ENCODE measurements around the gene NOSIP.

The NOSIP gene

DNA sequence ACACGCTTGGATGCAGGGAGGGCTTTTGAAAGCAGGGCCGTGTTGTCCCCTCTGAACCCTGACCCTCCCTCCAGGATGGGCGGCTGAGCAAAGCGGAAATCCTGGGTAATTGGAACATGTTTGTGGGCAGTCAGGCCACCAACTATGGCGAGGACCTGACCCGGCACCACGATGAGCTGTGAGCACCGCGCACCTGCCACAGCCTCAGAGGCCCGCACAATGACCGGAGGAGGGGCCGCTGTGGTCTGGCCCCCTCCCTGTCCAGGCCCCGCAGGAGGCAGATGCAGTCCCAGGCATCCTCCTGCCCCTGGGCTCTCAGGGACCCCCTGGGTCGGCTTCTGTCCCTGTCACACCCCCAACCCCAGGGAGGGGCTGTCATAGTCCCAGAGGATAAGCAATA lies 37.3 kb downstream of the NOSIP start:
- DNase-seq, result no peak

DNA sequence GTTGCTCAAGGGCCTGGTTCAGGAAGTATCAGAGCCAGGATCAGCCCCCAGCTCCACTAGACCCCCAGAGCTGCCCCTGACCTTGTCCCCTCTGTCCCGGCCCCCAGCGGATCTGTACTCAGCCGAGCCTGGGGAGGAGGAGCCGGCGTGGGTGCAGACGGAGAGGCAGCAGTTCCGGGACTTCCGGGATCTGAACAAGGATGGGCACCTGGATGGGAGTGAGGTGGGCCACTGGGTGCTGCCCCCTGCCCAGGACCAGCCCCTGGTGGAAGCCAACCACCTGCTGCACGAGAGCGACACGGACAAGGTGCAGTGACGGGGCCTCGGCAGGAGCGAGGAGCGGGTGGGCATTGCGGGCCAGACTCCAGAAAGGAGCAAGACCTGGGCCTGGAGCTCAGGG lies 37.9 kb downstream of the NOSIP start:
- DNase-seq, result no peak

DNA sequence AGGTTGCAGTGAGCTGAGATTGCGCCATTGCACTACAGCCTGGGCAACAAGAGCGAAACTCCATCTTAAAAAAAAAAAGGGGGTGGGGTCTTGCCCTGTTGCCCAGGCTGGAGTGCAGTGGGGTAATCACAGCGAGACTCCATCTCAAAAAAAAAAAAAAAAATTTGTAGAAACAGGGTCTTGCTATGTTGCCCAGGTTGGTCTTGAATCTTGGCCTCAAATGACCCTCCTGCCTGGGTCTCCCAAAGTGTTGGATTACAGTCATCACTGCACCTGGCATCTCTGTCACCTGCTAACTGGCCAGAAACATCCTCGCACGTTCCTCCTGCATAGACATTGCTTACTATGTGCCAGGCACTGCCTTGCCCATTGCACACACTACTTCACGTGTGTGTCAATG lies 38.4 kb downstream of the NOSIP start:
- no peak for DNase-seq

DNA sequence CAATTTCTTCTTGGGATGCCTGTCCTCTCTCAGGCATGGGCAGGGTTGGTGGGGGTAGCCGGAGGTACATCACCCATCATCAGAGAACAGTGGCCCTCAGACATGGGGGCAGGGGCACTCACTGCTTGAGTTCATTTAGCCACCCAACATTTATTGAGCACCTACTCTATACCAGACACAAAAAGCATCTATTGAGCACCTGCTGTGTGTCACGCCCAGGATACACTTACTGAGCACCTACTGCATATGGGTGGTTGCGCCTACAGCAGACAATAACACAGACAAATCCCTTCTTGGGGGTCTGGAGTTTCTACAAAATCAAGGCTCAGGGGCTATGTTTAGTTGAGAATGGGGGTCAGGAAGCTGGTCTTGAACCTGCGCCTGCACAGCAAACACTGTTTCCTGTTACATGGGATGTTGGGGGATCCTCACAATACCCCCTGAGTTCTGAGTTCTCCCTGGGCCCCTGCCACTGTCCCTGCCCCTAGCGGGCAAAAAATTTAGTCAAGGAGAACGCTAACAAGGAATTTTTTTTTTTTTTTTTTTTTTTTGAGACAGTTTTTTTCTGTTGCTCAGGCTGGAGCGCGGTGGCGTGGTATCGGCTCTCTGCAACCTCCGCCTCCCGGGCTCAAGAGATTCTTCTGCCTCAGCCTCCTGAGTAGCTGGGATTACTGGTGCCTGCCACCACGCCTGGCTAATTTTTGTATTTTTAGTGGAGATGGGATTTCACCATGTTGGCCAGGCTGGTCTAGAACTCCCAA lies 41.0 kb downstream of the NOSIP start:
- DNase-seq, result no peak

DNA sequence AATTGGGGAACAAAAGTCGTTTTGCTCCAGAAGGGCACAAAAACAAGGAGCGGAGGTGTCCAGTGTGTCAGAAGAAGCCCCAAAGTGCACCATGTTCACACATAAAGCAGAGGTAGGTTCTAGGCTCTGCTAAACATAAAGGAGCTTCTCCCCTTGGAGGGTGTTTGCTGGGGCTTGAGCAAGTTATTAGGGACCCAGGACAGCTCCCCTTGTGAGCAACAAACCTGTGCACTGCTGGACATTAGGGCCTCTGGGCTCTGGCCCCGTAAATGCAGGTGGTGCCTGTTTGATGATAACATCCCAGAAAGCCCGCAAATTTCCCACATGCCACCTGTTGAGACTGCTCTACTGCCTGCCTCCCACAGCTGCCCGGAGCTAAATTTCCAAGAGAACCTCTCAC lies 41.7 kb downstream of the NOSIP start:
- no peak for DNase-seq

DNA sequence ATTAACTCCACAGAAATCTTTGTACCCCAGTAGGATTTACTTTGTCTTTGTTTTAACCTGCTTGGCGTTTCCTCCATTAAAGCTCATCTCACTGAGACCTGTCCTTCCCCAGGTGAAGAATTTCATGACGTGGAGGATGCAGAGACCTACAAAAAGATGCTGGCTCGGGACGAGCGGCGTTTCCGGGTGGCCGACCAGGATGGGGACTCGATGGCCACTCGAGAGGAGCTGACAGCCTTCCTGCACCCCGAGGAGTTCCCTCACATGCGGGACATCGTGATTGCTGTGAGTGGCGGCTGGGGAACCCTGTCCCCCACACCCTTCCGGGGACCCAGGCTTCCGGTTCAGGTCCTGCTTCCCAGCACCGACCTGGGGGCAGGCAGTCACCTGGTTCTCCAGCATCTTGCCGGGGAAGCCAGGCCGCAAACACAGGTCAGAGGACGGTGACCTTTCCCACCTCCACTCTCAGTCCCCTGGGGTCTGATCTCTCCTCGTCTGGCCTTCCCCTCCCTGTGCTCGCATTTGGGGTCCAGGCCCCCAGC lies 43.4 kb downstream of the NOSIP start:
- no peak for DNase-seq

DNA sequence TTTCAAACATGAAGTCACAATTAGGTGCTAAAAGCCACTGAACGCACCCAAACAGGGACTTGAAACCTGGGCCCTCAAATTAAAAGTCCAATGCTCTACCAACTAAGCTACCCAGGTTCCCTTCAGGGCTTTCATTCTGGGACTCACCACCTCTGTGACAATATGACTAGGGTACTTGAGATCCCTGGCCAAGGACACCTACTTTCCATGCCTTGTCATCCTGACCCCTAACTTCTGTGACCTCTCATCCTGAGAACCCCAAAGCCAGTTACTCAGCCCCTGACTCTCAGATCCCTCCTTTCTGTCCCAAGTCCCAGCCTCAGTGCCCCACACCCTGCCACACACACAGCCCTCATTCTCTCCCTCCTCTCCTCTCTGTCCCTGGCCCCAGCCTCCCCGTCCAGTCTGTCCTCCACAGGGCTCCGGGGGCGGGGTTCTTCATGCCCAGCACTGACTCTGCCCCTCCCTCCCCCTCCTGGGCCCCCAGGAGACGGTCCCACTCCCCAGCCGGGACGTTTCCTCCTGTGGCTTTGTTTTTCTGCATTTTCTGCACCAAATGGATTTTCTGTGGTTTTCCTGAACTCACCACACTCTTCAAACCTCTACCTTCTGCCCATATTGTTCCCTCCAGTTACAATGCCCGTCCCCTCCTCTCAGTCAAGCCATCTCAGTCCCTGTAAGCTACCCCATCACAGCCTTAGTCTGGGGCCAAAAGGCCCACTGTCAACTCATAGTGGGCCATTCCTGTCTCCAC lies 45.5 kb downstream of the NOSIP start:
- DNase-seq, result no peak

DNA sequence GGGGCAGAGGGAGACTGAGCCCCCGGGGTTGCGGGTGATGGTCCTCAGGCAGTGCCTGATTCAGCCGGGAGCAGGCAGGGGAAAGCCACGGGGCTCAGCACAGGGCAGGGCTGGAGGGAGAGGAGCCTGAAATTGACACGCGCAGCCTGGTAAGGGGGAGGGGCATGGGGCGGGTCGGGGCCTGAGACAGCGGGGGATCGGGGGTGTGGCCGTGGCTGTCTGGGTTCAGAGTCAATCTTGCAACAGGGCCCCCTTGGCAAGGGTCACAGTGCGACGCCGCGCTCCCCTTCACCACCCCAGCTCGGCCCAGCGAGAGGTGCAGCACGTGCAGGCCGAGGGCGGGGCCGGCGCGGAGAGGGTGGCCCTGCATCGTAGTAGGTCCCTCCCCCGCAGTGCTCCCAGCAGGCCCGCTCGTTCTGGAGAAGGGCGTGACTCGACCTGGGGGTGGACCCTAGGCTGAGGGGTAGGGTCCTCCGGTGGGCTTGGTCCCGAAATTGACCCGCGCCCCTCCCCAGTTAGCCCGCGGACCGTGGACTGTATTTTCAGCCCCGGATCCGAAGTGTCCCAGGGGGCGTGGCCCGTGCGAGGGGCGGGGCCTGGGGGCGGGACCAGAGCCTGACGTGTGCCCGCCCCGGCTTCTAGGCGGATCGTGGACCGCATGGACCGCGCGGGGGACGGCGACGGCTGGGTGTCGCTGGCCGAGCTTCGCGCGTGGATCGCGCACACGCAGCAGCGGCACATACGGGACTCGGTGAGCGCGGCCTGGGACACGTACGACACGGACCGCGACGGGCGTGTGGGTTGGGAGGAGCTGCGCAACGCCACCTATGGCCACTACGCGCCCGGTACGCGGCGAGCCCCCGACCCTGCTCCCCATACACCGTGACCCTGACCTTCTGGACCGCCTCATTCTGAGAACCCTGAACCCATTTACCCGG lies 46.5 kb downstream of the NOSIP start:
- peak; percentile 75 for DNase-seq

DNA sequence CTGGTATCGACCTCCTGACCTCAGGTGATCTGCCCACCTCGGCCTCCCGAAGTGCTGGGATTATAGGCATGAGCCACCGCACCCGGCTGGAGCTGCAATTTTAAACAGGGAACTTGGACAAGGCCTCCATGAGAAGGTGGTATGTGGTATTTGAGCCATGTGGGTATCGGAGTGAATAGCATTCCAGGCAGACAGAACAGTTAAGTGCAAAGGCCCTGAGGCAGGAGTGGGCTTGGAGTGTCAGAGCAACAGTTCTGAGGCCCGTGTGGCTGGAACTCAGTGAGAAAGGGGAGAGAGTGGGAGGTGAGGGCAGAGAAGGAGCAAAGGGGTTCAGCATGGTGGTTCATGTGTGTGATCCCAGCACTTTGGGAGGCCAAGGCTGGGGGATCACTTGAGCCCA lies 49.6 kb downstream of the NOSIP start:
- no peak for DNase-seq

DNA sequence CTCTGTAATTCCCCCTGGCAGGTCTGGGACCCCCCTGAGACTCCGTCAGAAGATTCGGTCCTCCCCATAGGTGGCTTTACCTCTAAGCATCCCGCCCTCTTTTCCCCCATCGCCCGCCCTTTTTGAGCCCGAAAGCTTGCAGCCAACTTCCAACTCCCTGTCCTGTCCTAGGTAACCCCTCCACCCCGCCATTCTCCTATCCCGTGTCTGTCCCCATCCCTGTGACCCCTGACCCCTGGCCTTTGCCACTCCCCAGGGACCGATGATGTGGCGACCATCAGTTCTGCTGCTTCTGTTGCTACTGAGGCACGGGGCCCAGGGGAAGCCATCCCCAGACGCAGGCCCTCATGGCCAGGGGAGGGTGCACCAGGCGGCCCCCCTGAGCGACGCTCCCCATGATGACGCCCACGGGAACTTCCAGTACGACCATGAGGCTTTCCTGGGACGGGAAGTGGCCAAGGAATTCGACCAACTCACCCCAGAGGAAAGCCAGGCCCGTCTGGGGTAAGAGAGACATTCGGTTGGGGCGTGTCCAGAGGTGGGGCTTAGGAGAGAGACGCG lies 52.1 kb downstream of the NOSIP start:
- DNase-seq, result no peak

DNA sequence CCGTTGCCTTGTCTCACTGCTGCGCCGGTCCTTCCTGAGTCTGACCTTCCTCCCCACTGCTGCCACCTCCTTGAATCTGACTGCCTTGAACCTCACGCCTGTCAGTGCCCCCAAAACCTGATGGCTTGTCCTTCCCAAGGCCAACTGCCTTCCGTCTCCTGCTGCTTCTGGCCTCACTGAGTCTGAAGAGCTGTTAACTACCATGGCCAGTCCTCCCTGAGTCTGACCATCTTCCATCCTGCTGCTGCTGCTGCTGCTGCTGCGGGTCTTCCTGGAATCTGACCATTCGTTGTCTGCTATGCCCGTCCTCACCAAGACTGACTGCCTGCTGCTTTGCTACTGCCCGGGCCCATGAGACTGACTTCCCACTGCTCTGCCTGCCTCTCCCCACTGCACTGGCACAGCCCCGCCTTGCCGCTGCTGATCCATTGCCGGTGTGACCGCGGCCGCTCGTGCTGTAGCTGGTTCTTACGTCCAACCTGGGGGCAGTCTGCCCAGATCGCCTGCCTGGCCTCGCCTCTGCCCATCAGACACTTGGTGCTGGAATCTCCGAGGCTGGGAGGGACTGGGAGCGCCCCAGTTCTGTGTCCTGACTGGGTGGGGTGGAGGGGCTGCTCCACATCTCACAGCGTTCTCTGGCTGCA lies 55.4 kb downstream of the NOSIP start:
- DNase-seq, result no peak

DNA sequence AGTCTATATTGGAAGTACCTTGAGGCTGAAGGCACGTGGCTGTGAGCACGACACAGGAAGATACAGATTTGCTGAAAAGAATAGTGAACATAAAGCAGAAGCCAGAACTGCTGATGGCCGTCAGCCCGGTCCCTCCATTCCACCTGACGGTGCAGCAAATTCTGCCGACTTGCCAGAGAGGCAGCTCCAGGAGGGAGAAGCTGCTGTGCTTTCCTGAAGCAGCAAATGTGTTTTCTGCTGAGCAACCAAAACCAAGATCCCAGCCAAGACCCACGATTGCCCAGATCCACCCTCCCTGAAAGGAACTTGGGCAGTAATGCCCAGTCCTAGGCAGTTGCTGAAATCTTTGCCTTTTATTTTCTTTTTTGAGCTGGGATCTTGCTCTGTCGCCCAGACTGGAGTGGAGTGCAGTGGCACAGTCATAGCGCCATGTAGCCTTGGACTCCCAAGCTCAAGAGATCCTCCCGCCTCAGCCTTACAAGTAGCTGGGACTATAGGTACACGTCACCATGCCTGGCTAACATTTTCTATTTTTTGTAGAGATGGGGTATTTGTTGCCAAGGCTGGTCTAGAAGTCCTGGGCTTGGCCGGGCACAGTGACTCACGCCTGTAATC lies 59.5 kb downstream of the NOSIP start:
- no peak for DNase-seq

DNA sequence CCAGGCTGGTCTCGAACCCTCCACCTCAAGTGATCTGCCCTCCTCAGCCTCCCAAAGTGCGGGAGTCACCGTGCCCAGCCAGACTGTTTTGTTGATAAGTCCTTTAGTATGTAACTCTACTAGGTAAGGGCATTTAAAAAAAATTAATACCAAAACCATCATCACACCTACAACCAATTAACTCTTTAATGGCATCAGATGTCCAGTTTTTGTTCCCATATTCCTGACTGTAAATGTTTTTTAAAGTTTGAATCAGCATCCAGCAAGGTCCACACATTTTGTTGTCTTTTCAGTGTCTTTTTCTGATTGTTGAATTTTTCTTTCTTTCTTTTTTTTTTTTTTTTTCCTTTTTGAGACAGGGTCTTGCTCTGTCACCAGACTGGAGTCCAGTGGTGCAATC lies 62.3 kb downstream of the NOSIP start:
- no peak for DNase-seq

DNA sequence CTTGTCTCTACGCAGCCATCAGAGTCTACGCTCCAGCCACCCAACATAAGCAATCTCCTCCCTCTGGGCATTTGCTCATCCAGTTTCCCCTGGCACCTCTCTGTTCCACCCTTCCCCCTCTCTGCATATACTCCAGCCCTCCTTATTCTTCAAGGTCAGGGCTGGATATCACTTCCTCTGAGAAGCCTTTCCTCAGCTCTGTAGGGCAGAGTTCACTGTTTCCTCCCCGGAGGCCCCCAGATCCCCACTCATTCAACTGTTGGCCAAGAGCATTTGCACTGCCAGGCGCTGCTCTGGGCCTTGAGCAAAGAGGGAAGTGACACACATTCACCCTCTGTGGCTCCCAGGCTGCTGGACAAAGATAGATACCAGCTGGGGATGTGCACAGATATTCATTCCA lies 64.6 kb downstream of the NOSIP start:
- DNase-seq, result no peak

DNA sequence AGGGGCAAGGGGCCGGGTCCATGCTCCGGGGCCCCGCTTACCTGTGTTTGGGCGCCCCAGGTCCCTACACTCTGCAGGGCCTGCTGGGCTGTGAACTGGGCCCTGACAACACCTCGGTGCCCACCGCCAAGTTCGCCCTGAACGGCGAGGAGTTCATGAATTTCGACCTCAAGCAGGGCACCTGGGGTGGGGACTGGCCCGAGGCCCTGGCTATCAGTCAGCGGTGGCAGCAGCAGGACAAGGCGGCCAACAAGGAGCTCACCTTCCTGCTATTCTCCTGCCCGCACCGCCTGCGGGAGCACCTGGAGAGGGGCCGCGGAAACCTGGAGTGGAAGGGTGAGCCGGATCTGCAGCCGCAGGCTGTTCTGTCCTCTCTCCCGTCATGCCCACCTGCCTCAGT lies 66.2 kb downstream of the NOSIP start:
- no peak for DNase-seq

DNA sequence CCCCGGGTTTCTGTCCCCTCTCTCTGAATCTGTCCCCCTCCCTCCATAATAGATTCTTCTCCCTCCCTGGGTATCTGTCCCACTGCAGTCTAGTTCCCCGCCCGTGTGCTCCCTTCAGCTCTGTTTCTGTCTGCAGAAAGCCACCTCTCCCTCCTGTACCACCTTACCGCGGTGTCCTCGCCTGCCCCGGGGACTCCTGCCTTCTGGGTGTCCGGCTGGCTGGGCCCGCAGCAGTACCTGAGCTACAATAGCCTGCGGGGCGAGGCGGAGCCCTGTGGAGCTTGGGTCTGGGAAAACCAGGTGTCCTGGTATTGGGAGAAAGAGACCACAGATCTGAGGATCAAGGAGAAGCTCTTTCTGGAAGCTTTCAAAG lies 66.6 kb downstream of the NOSIP start:
- no peak for DNase-seq

DNA sequence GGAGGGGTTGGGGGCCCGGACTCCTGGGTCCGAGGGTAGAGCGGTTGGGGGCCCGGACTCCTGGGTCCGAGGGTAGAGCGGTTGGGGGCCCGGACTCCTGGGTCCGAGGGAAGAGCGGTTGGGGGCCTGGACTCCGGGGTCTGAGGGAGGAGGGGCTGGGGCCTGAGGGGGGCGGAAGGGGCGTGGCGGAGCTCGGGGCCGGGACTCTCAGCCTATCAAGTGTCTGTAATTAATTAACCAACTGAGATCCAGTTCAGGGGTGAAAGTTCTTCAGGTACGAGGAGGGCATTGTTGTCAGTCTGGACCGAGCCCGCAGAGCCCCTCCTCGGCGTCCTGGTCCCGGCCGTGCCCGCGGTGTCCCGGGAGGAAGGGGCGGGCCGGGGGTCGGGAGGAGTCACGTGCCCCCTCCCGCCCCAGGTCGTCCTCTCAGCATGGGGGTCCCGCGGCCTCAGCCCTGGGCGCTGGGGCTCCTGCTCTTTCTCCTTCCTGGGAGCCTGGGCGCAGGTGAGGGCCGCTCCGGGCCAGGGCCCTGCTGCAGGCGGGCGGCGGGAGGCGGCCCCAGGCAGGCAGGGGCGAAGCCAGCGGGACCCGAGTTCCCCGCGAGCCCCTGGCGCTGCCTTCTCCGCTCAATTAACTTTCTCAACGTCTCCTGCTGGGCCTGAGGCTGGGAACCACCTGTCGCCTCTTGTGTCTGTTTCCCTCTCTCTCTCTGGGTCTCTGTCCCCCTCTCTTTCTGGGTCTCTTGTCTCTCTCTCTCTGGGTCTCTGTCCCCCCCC lies 67.2 kb downstream of the NOSIP start:
- peak; percentile 35 for DNase-seq

DNA sequence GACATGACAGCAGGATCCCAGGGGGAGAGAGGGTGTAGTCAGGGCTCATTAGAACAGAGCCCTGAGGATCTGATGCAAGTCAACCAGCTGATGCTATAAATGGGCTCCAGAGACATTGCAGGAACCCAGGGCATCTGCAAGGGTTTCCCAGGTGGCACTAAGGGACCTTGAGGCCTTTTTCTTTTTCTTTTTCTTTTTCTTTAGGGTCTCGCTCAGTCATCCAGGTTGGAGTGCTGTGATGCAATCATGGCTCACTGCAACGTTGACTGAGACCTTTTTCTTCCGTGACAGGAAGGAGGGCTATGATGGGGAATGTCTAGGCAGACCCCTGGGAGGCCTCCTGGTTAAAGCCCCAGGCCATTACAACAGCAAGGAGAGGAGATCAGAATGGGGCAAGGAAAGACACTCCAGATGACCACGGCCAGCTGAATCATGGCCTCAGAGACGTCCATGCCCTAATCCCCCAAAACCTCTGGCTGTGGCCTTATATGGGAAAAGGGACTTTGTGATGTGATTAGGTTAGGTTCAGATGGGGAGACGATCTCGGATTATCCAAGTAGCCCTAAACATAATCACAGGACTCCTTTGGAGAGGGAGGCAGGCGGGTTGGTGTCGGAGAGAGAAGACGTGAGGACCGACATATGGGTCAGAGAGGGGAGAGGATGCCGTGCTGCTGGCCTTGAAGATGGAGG lies 72.4 kb downstream of the NOSIP start:
- no peak for DNase-seq

DNA sequence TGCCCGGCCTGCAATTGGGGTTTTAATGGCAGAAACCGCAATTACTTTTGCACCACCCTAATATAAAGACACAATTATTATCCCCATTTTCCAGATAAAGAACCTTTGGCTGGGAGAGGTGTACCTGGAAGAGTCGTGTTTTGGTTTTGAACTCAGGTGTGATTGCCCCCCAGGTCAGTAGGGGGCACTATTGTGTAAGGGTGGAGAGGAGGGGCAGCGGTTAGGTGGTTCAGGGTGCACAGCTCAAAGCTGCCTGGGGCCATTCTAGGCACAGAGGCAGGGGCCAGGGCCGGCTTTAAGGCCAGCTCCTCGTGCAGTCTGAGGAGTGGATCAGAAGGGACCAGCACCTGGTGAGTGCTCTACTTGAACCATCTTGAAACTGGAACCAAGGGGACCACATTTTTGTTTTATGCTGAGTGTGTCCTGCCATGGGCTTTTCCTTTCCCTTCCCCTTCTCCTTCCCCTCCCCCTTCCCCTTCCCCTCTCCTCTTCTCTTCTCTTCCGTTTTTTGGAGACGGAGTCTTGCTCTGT lies 73.7 kb downstream of the NOSIP start:
- peak; percentile 74 for DNase-seq

Data from NCI-H1436 (cell line).